KOPT-K1 (cell line): ENCODE measurements around the gene CPNE8.

Experiments
- H3K27ac ChIP-seq: fragments of 200-600 bp; sonication (generic); 2 replicates; pipeline ENCODE4 v1.5.1; 2016; ENCODE audit warnings: antibody characterized with exemption, mild to moderate bottlenecking, low read depth, low read length; ENCODE audit not compliant: poor library complexity, severe bottlenecking
- H3K36me3 ChIP-seq: fragments of 200-600 bp; sonication (generic); 2 replicates; pipeline ENCODE4 v1.5.1; 2017; ENCODE audit warnings: antibody characterized with exemption, mild to moderate bottlenecking, low read length, moderate library complexity; ENCODE audit not compliant: insufficient read depth
- H3K9me3 ChIP-seq: fragments of 200-600 bp; sonication (generic); 2 replicates; pipeline ENCODE4 v1.5.1; 2017; ENCODE audit warnings: antibody characterized with exemption, low read length, mild to moderate bottlenecking; ENCODE audit not compliant: insufficient read depth, poor library complexity, severe bottlenecking

Gene CPNE8

GRCh38 chr12:38905480-38906351, at the start of gene CPNE8:
Gene CPNE8 (minus strand): TSS chr12:38905591. CDS start chr12:38905534, 57 bp downstream.
- Histone ChIP-seq H3K9me3 (peaks cover 15% of the 10 kb centered on the region), H3K36me3 (no peaks in the 10 kb centered on the region), H3K27ac (no peak within 1 kb of the TSS)

- Histone ChIP-seq H3K27ac (no peak overlapping the region), H3K9me3 (no peaks in the 10 kb centered on the region), H3K36me3 (no peaks in the 10 kb centered on the region)
Observed at GRCh38 chr12:38954238-38954873, 49.0 kb upstream of the CPNE8 start.

- no peaks in the 10 kb centered on the region for H3K36me3 ChIP-seq
- no peak overlapping the region for H3K27ac ChIP-seq
- no peaks in the 10 kb centered on the region for H3K9me3 ChIP-seq
Observed at GRCh38 chr12:38949363-38949762, 44.0 kb upstream of the CPNE8 start.

GRCh38 chr12:38934686-38935085, 29.3 kb upstream of the CPNE8 start:
- Histone ChIP-seq H3K27ac (no peak overlapping the region), H3K36me3 (no peaks in the 10 kb centered on the region), H3K9me3 (no peaks in the 10 kb centered on the region)

GRCh38 chr12:38934078-38934584, 28.7 kb upstream of the CPNE8 start:
- Histone ChIP-seq H3K27ac (no peak overlapping the region), H3K9me3 (no peaks in the 10 kb centered on the region), H3K36me3 (no peaks in the 10 kb centered on the region)

GRCh38 chr12:38932320-38932719, 26.9 kb upstream of the CPNE8 start:
- Histone ChIP-seq H3K9me3 (no peaks in the 10 kb centered on the region), H3K36me3 (no peaks in the 10 kb centered on the region), H3K27ac (no peak overlapping the region)

GRCh38 chr12:38931461-38931860, 26.1 kb upstream of the CPNE8 start:
- H3K36me3 ChIP-seq: no peaks in the 10 kb centered on the region
- no peak overlapping the region for H3K27ac ChIP-seq

GRCh38 chr12:38930990-38931389, 25.6 kb upstream of the CPNE8 start:
- no peaks in the 10 kb centered on the region for H3K36me3 ChIP-seq
- H3K27ac ChIP-seq: no peak overlapping the region
- H3K9me3 ChIP-seq: no peaks in the 10 kb centered on the region

More at GRCh38 chr12:38931461-38931860, 26.1 kb upstream of the CPNE8 start:
- H3K9me3 ChIP-seq: no peaks in the 10 kb centered on the region

- no peaks in the 10 kb centered on the region for H3K9me3 ChIP-seq
- H3K27ac ChIP-seq: no peak overlapping the region
- no peaks in the 10 kb centered on the region for H3K36me3 ChIP-seq
Observed at GRCh38 chr12:38926501-38926900, 21.1 kb upstream of the CPNE8 start.

- H3K36me3 ChIP-seq: no peaks in the 10 kb centered on the region
- no peak overlapping the region for H3K27ac ChIP-seq
- H3K9me3 ChIP-seq: no peaks in the 10 kb centered on the region
Observed at GRCh38 chr12:38921025-38921677, 15.8 kb upstream of the CPNE8 start.

GRCh38 chr12:38919191-38919590, 13.8 kb upstream of the CPNE8 start:
- Histone ChIP-seq H3K36me3 (no peaks in the 10 kb centered on the region), H3K9me3 (no peaks in the 10 kb centered on the region)

GRCh38 chr12:38915429-38916182, 10.2 kb upstream of the CPNE8 start:
- no peaks in the 10 kb centered on the region for H3K9me3 ChIP-seq

More at GRCh38 chr12:38919191-38919590, 13.8 kb upstream of the CPNE8 start:
- no peak overlapping the region for H3K27ac ChIP-seq

GRCh38 chr12:38912116-38912515, 6.7 kb upstream of the CPNE8 start:
- Histone ChIP-seq H3K36me3 (no peaks in the 10 kb centered on the region), H3K27ac (no peak overlapping the region), H3K9me3 (no peaks in the 10 kb centered on the region)

More at GRCh38 chr12:38915429-38916182, 10.2 kb upstream of the CPNE8 start:
- H3K27ac ChIP-seq: no peak overlapping the region
- H3K36me3 ChIP-seq: no peaks in the 10 kb centered on the region

- H3K27ac ChIP-seq: no peak overlapping the region
Observed at GRCh38 chr12:38911611-38912010, 6.2 kb upstream of the CPNE8 start.

More at GRCh38 chr12:38911611-38912010, 6.2 kb upstream of the CPNE8 start:
- Histone ChIP-seq H3K9me3 (peaks cover 2% of the 10 kb centered on the region), H3K36me3 (no peaks in the 10 kb centered on the region)
